AG08395 (cell line): ENCODE results near the gene RTEL1.
"Not testable (repeated sequence)": the region's sequence is repeated elsewhere in the genome, so short reads cannot be mapped to it uniquely, and the experiment has no call there.

Experiments used
- DNase-seq: peaks from one replicate; pipeline ENCODE4 v3.0.0; 2012; ENCODE audit warnings: mixed read lengths, low spot score

Gene RTEL1

GRCh38 chr20:63701051-63701328, 42.9 kb downstream of the RTEL1 start:
- DNase-seq = no peak

- no peak for DNase-seq
Observed at GRCh38 chr20:63701329-63702035, 43.4 kb downstream of the RTEL1 start.

- no peak for DNase-seq
Observed at GRCh38 chr20:63702036-63702665, 44.0 kb downstream of the RTEL1 start.

- DNase-seq = no peak
Observed at GRCh38 chr20:63702751-63703470, 44.8 kb downstream of the RTEL1 start.

- no peak for DNase-seq
Observed at GRCh38 chr20:63703471-63703975, 45.4 kb downstream of the RTEL1 start.

- no peak for DNase-seq
Observed at GRCh38 chr20:63703976-63704748, 46.0 kb downstream of the RTEL1 start.

- DNase-seq = no peak
Observed at GRCh38 chr20:63704749-63705117, 46.6 kb downstream of the RTEL1 start.

GRCh38 chr20:63705232-63706026, 47.3 kb downstream of the RTEL1 start:
- no peak for DNase-seq

- DNase-seq = no peak
Observed at GRCh38 chr20:63706027-63706695, 48.0 kb downstream of the RTEL1 start.

- DNase-seq = peak; percentile 51
Observed at GRCh38 chr20:63706852-63707557, 48.9 kb downstream of the RTEL1 start.

GRCh38 chr20:63707558-63708300, 49.6 kb downstream of the RTEL1 start, which contains the start of the genes ARFRP1 and ZGPAT:
Gene ARFRP1, minus strand, starts transcription at chr20:63707976. Its CDS starts 885 bp downstream, at chr20:63707091.
Gene ZGPAT, plus strand, starts transcription at chr20:63708039. Its CDS starts 542 bp downstream, at chr20:63708581.
- peak; percentile 89 for DNase-seq

GRCh38 chr20:63708301-63709148, 50.4 kb downstream of the RTEL1 start:
- DNase-seq = no peak

- no peak for DNase-seq
Observed at GRCh38 chr20:63709149-63709527, 51.0 kb downstream of the RTEL1 start.

GRCh38 chr20:63711085-63711645, 53.1 kb downstream of the RTEL1 start:
- DNase-seq = no peak

- DNase-seq = no peak
Observed at GRCh38 chr20:63712191-63712590, 54.1 kb downstream of the RTEL1 start.

GRCh38 chr20:63714858-63715257, 56.7 kb downstream of the RTEL1 start:
- no peak for DNase-seq

GRCh38 chr20:63718996-63719395, 60.9 kb downstream of the RTEL1 start:
- DNase-seq = no peak

- not testable (repeated sequence) for DNase-seq
Observed at GRCh38 chr20:63722967-63723622, 65.0 kb downstream of the RTEL1 start.
